Measurements from ENCODE around the gene CCNH. TPM values are rescaled to one million over a fixed set of nuclear protein-coding genes. Genes with fewer than 3 reads are reported as not detected.

CCNH gene
- total RNA-seq, 1 donor from 2014 or later = 38.1 TPM

- DNase-seq (ENCODE audit: low spot score, unreplicated experiment) = no peak
- peaks cover 6% of the 10 kb centered on the region for H3K36me3 Mint-ChIP-seq (ENCODE audit: insufficient read depth)
- H3K4me3 Mint-ChIP-seq (ENCODE audit: low read depth) = peak overlapping the region; percentile 85
- H3K27ac Mint-ChIP-seq = peak overlapping the region; percentile 91
- peaks cover 12% of the 10 kb centered on the region for H3K4me1 Mint-ChIP-seq (ENCODE audit: low read depth)
- TF ChIP-seq CTCF (IDR thresholded peaks at IDR 0.05; ENCODE audit: unreplicated experiment) = no peak
- H3K27me3 Mint-ChIP-seq = no peaks in the 10 kb centered on the region
- H3K9me3 Mint-ChIP-seq (ENCODE audit: low read depth) = no peaks in the 10 kb centered on the region
Observed at GRCh38 chr5:87413343-87413645, 564 bp upstream of the CCNH start.

DNA sequence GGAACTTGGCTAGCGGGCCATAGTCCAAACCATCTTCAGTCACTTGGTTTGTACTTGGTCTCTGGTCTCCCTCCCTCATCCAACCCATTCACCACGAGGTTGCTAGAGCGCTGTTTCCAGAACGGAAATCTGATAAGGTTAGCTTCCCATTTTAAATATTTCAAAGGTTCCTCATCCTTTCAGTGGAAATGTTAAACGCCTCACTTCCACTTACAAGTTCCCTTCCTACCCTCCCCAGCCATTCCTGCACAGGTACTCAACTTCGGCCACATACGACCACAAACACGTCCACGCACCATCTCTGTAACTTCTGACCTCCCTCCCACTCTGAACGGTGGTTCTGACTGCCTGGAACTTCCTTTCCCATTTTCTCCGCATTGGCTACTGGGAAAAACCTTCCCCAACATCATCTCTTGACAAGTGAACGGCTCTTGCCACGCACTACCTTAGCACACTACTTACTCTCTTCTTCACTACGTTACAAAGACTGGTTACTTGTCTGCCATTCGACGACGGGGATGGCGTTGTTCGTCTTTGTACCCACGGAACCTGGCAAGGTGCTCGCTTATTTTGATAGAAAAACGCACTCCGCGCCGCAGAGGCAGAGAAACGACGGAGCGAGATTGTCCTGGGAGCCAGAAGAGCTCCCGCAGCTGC, 629 bp downstream of the CCNH start:
- H3K4me3 Mint-ChIP-seq (ENCODE audit: low read depth) = peak overlapping the region; percentile 85
- no peak for TF ChIP-seq CTCF (IDR thresholded peaks at IDR 0.05; ENCODE audit: unreplicated experiment)

DNA sequence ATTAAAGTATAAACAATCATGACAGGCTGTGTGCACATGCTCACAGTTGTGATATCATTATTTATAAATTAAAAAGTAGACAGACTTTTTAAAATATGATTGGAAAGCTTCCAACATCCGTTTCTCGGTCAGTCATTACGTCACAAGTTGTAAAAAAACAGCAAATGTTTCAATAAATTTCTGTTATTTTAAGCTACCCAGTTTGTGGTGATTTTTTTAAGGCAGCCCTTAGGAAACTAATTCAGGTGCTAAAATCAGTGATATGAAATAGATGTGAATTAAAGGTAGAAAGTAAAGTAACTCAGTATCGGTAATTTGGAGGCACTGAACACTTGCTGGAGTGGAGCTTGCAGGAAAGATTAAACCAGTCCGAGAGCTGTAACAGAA, 1.2 kb downstream of the CCNH start:
- Mint-ChIP-seq H3K4me1 (ENCODE audit: low read depth) (peaks cover 12% of the 10 kb centered on the region), H3K27ac (peak overlapping the region; percentile 91), H3K4me3 (ENCODE audit: low read depth) (peak overlapping the region; percentile 85), H3K9me3 (ENCODE audit: low read depth) (no peaks in the 10 kb centered on the region), H3K36me3 (ENCODE audit: insufficient read depth) (peaks cover 17% of the 10 kb centered on the region), H3K27me3 (no peaks in the 10 kb centered on the region)
- no peak for DNase-seq (ENCODE audit: low spot score, unreplicated experiment)
- no peak for TF ChIP-seq CTCF (IDR thresholded peaks at IDR 0.05; ENCODE audit: unreplicated experiment)

More for the DNA sequence above, 629 bp downstream of the CCNH start:
- H3K27me3 Mint-ChIP-seq = no peaks in the 10 kb centered on the region
- H3K4me1 Mint-ChIP-seq (ENCODE audit: low read depth) = peaks cover 12% of the 10 kb centered on the region
- no peaks in the 10 kb centered on the region for H3K9me3 Mint-ChIP-seq (ENCODE audit: low read depth)
- peak overlapping the region; percentile 91 for H3K27ac Mint-ChIP-seq
- peaks cover 12% of the 10 kb centered on the region for H3K36me3 Mint-ChIP-seq (ENCODE audit: insufficient read depth)
- DNase-seq (ENCODE audit: low spot score, unreplicated experiment) = no peak

DNA sequence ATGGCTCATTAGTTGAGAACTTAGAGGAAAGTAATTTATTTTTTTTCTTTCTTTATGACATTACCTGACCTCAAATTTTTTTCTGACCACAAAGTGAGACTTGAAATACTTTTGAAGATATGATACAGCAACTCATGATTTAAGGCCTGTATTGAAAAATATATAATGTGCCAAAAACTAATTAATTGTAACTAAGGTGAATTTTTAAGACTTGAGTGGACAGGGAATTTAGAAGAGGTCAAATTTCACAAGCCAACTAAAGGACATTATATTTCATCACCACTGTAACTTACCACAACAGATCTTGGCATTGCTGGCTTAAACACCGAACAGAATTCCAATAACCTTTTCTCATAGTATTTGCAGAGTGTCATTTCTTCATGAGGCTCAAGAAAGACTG, 1.8 kb downstream of the CCNH start:
- Mint-ChIP-seq H3K4me1 (ENCODE audit: low read depth) (peaks cover 12% of the 10 kb centered on the region), H3K27me3 (no peaks in the 10 kb centered on the region), H3K4me3 (ENCODE audit: low read depth) (peak overlapping the region; percentile 63), H3K27ac (no peak overlapping the region), H3K9me3 (ENCODE audit: low read depth) (no peaks in the 10 kb centered on the region), H3K36me3 (ENCODE audit: insufficient read depth) (peaks cover 21% of the 10 kb centered on the region)
- DNase-seq (ENCODE audit: low spot score, unreplicated experiment) = no peak
- no peak for TF ChIP-seq CTCF (IDR thresholded peaks at IDR 0.05; ENCODE audit: unreplicated experiment)

DNA sequence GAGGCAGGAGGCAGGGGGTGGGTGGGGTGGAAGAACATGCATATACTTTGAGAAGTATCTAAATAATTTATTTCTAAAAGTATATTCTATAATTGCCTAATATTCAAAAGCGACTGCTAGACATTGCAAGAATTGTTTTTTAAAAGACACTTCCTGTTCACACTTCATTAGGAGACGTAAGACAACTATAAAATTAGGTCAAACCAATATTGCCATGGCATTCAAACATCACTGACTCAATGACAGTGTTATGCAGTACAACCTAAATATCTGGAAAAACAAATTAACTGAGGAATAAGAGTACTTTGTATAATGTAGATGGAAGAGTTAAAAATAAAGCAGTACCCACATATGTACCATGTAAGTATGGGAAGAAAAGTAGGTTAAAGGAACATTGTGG, 4.5 kb downstream of the CCNH start:
- H3K4me3 Mint-ChIP-seq (ENCODE audit: low read depth) = no peak overlapping the region
- peaks cover 30% of the 10 kb centered on the region for H3K36me3 Mint-ChIP-seq (ENCODE audit: insufficient read depth)
- H3K27ac Mint-ChIP-seq = no peak overlapping the region
- no peaks in the 10 kb centered on the region for H3K27me3 Mint-ChIP-seq
- no peak for TF ChIP-seq CTCF (IDR thresholded peaks at IDR 0.05; ENCODE audit: unreplicated experiment)
- H3K9me3 Mint-ChIP-seq (ENCODE audit: low read depth) = no peaks in the 10 kb centered on the region
- DNase-seq (ENCODE audit: low spot score, unreplicated experiment) = no peak
- H3K4me1 Mint-ChIP-seq (ENCODE audit: low read depth) = peaks cover 12% of the 10 kb centered on the region
